K562 (cell line): Measurements from ENCODE around the gene NAA10.

ENCODE experiments used
- GATAD2A ChIP-seq: fragments of 450-650 bp; IDR thresholded peaks from 2 replicates; pipeline ENCODE4 v1.6.1; 2017
- NFYB ChIP-seq: IDR thresholded peaks from 2 replicates; pipeline ENCODE4 v1.6.1; 2011; ENCODE audit warnings: mild to moderate bottlenecking, moderate library complexity; ENCODE audit not compliant: insufficient read length; ENCODE audit errors: extremely low read depth
- POLR2AphosphoS5 ChIP-seq: IDR thresholded peaks from 2 replicates; pipeline ENCODE4 v1.6.1; 2011; ENCODE audit warnings: mild to moderate bottlenecking, low read depth, low read length, moderate library complexity; ENCODE audit not compliant: control insufficient read depth, insufficient read depth
- TRIM25 ChIP-seq: fragments of 450-650 bp; IDR thresholded peaks from 2 replicates; pipeline ENCODE4 v1.7.0; 2016; ENCODE audit warnings: borderline replicate concordance
- ZBTB34 ChIP-seq: fragments of 250-450 bp; sonication (Bioruptor Pico); IDR thresholded peaks from 2 replicates; pipeline ENCODE4 v1.8.0; 2021; ENCODE audit warnings: mild to moderate bottlenecking, moderate library complexity
- TF ChIP-seq, protein P1 (sequence below), 3 experiments: IDR thresholded peaks in 2 of 3; conservative IDR thresholded peaks in 1 of 3; 2 replicates each; pipeline ENCODE4 v1.5.1; 2011 to 2012; ENCODE audit warnings: low read length in 3 of 3, mild to moderate bottlenecking in 3 of 3, control low read depth in 2 of 3, improper control_type of control experiment in 1 of 3, inconsistent platforms in 1 of 3, low read depth in 1 of 3, mixed read lengths in 1 of 3, moderate library complexity in 1 of 3; ENCODE audit not compliant: insufficient read depth in 2 of 3
- TF ChIP-seq, protein P2 (sequence below): fragments of 450-650 bp; IDR thresholded peaks from 2 replicates; pipeline ENCODE4 v1.6.1; 2016; ENCODE audit warnings: antibody characterized with exemption

DNA sequence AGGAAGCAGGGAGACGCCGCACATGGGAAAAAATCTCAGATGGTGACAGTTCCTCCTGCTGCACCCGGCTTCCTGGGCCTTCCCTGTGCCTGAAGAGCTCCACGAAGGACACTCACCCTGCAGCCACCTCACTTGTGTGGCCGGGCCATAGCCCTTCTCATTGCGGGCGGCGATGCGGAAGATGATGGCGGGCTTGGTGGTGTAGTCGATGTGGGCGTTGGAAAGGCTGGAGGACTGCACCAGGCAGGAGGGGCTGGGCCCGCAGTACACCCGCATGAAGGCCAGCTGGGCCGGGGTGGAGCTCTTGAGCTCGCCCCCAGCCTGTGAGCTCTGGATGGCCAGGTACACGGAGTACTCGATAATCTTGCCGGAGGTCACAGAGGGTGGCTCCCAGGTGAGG, 15.3 kb upstream of the NAA10 start:
- TF ChIP-seq, protein P1, sequence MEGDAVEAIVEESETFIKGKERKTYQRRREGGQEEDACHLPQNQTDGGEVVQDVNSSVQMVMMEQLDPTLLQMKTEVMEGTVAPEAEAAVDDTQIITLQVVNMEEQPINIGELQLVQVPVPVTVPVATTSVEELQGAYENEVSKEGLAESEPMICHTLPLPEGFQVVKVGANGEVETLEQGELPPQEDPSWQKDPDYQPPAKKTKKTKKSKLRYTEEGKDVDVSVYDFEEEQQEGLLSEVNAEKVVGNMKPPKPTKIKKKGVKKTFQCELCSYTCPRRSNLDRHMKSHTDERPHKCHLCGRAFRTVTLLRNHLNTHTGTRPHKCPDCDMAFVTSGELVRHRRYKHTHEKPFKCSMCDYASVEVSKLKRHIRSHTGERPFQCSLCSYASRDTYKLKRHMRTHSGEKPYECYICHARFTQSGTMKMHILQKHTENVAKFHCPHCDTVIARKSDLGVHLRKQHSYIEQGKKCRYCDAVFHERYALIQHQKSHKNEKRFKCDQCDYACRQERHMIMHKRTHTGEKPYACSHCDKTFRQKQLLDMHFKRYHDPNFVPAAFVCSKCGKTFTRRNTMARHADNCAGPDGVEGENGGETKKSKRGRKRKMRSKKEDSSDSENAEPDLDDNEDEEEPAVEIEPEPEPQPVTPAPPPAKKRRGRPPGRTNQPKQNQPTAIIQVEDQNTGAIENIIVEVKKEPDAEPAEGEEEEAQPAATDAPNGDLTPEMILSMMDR (IDR thresholded peaks at IDR 0.05 in 2 of 3, conservative IDR thresholded peaks at IDR 0.05 in 1 of 3; ENCODE audit: insufficient read depth in 2 of 3, low read depth in 1 of 3, low read length in 3 of 3): no peak
- no peak for TF ChIP-seq TRIM25
- no peak for TF ChIP-seq GATAD2A
- TF ChIP-seq, protein P2, sequence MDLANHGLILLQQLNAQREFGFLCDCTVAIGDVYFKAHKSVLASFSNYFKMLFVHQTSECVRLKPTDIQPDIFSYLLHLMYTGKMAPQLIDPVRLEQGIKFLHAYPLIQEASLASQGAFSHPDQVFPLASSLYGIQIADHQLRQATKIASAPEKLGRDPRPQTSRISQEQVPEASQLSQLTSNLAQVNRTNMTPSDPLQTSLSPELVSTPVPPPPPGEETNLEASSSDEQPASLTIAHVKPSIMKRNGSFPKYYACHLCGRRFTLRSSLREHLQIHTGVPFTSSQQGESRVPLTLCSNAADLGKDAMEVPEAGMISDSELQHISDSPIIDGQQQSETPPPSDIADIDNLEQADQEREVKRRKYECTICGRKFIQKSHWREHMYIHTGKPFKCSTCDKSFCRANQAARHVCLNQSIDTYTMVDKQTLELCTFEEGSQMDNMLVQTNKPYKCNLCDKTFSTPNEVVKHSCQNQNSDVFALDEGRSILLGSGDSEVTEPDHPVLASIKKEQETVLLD: no peak
- no peak for TF ChIP-seq ZBTB34 (CRISPR knock-in tag)
- TF ChIP-seq POLR2AphosphoS5: no peak
- TF ChIP-seq NFYB: no peak
